ENCODE results near the gene MTPN. TPM values are rescaled to one million over a fixed set of nuclear protein-coding genes. Genes with fewer than 3 reads are reported as not detected.

The MTPN gene
- total RNA-seq, 2 experiments from 2014 or later: 138 to 143 TPM

DNA sequence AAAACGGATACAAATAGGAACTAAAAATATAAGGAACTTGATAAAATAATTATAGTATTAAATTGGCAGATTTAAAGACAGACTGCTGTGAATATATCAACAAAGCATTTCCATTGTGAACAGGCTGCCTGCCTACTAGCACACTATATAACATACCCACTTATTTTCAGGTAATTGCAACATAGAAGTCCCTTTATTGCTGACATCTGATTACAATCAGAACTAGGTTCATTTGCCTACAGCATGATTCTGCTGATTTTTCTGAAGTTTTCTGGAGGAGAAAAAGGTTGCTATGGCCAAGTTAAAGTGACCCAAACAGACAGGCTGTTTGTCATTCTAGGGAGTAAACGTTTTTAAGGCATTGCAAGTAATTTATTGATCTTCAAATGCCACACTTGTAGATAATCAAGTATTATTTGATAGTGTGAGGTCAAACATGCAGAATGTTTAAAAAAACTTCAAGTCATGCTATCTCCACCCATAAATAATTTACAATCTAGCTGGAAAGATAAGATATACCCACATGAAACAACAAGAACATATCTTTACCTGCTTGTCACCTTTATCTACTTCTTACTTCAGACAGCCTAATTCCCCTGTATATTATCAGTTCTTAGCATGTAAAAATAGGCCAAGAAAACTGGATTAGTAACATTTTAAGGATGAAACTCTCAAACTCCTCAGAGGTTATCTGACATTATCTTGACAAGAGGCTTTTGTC, 40.5 kb downstream of the MTPN start:
- no peak overlapping the region for H3K27ac Mint-ChIP-seq
- no peak for DNase-seq
- no peaks in the 10 kb centered on the region for H3K9me3 Mint-ChIP-seq
- no peak overlapping the region for H3K4me3 Mint-ChIP-seq
- no peaks in the 10 kb centered on the region for H3K27me3 Mint-ChIP-seq
- ChIA-PET CTCF (no interaction called here), POLR2A (no interaction called here)
- intact Hi-C loops (cut with micrococcal nuclease): no loop called here
- H3K4me1 Mint-ChIP-seq (ENCODE audit: low read depth): peaks cover 61% of the 10 kb centered on the region
- H3K36me3 Mint-ChIP-seq: no peaks in the 10 kb centered on the region

DNA sequence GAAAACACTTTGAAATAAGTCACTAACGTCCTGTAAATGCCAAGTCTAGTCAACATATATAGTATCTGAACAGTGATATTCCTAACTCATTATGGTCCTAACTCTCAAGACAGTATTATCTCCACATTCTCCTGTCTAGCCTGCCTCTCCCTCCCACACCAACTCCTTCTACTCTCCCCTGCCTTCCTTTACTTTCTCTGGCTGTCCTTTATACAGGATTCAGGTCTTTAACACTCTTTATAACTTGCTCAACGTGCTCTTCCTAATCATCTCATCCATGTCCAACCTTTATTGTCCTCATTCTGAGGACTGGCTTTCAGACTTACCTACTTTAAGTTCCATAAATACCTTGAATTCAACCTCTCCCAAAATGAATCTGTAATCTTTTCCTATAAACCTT, 42.5 kb downstream of the MTPN start:
- intact Hi-C loops (cut with micrococcal nuclease): no loop called here
- no peaks in the 10 kb centered on the region for H3K9me3 Mint-ChIP-seq
- peaks cover 56% of the 10 kb centered on the region for H3K4me1 Mint-ChIP-seq (ENCODE audit: low read depth)
- CTCF ChIA-PET: no interaction called here
- POLR2A ChIA-PET: no interaction called here
- H3K27me3 Mint-ChIP-seq: no peaks in the 10 kb centered on the region
- H3K27ac Mint-ChIP-seq: no peak overlapping the region
- no peak overlapping the region for H3K4me3 Mint-ChIP-seq
- peaks cover 7% of the 10 kb centered on the region for H3K36me3 Mint-ChIP-seq
- DNase-seq: no peak

DNA sequence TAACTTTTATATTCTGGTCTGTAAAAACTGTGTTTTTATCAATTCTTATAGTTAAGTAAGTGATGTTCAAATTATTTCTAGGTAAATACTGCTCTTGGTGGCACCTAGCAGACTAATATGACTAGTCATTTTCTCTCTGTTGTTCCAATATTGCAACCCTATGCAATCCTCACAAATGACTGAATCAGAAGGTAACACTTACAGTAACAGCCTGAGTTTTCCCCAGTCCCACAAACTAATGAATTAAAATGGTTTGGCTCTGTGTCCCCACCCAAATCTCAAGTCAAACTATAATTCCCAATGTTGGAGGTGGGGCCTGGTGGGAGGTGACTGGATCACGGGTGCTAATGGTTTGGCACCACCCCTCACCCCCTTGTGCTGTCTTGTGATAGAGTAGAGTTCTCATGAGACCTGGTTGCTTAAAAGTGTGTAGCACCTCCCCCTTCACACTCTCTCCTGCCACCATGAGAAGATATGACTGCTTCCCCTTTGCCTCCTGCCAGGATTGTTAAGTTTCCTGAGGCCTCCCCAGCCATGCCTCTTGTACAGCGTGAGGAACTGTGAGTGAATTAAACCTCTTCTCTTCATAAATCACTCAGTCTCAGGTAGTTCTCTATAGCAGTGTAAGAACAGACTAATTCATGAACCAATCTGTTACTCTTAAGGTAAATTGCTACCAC, 43.5 kb downstream of the MTPN start:
- Mint-ChIP-seq H3K4me1 (ENCODE audit: low read depth) (peaks cover 55% of the 10 kb centered on the region), H3K9me3 (no peaks in the 10 kb centered on the region), H3K36me3 (peaks cover 11% of the 10 kb centered on the region), H3K4me3 (no peak overlapping the region), H3K27me3 (no peaks in the 10 kb centered on the region), H3K27ac (peak overlapping the region; percentile 59)
- intact Hi-C loops (cut with micrococcal nuclease): no loop called here
- no peak for DNase-seq
- ChIA-PET POLR2A (no interaction called here), CTCF (interaction anchor here (2.6 kb wide), 1 partner anchor 132 kb away, joined by 7 read pairs; no protein-coding TSS in a partner anchor)

DNA sequence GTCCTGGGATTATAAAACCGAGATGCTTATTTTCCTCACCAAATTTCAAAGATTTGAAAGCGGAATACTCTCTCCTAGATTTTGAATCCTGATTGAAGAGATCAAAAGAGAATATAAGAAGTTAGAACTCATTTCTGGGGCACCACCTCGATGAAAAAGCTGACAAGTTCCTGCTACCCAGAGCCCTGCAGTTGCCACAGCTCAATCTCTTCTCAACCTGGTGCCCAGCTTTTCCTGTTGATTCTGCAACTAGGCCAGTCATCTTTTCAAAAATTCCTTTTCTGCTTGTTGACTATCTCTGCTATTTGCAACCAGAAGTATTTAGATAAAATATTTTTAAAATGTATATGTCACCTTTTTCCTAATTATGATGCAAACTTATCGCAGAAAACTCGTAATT, 45.0 kb downstream of the MTPN start:
- intact Hi-C loops (cut with micrococcal nuclease): no loop called here
- no peak for DNase-seq
- H3K27me3 Mint-ChIP-seq: no peaks in the 10 kb centered on the region
- ChIA-PET CTCF (interaction anchor here (2.6 kb wide), 1 partner anchor 131 kb away, joined by 7 read pairs; no protein-coding TSS in a partner anchor), POLR2A (no interaction called here)
- peaks cover 46% of the 10 kb centered on the region for H3K4me1 Mint-ChIP-seq (ENCODE audit: low read depth)
- H3K4me3 Mint-ChIP-seq: no peak overlapping the region
- H3K36me3 Mint-ChIP-seq: peaks cover 15% of the 10 kb centered on the region
- H3K27ac Mint-ChIP-seq: no peak overlapping the region
- H3K9me3 Mint-ChIP-seq: no peaks in the 10 kb centered on the region

DNA sequence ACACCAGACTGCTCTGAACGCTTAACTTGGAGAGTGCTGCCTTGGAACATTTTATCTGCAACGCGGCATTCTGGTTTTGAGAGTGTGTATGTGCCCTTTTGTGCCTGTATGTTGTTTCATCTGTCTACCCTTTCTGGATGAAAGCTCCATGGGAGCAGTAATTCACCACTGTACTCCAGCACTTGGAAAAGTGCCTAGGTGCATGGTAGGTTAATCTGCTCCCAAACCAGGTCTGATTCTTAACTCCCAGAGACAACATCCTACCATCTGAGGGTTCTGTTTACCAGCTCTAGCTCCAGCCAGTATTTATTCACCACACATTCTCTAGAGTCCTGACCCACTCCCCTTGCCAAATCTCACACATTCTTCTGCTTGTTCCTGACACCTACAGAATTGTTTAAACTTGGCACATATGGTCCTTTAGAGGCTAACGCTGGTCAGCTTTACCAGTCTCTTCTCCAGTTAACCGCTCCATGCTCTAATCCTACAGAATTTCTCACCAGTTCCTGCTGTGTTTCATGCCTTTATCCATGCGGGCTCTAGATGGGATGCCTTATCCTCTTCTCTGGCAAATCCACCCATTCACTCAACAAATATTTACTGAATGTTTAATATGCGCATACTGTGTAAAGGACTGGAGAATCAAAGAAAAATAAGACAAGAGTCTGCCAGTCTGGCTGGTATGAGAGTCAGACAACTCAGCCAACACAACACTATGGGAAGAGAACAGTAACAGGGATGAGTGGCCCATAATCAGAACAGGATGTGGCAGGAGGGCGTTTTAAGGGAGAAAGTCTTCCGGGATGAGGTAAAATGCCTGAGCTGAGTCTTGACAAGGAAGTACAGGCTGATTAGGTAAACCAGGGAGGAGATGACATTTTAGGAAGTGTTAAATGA, 46.3 kb downstream of the MTPN start:
- Mint-ChIP-seq H3K27ac (no peak overlapping the region), H3K4me3 (no peak overlapping the region), H3K9me3 (no peaks in the 10 kb centered on the region), H3K36me3 (peaks cover 19% of the 10 kb centered on the region), H3K27me3 (no peaks in the 10 kb centered on the region), H3K4me1 (ENCODE audit: low read depth) (peaks cover 37% of the 10 kb centered on the region)
- CTCF ChIA-PET: no interaction called here
- DNase-seq: no peak
- intact Hi-C loops (cut with micrococcal nuclease): no loop called here
- POLR2A ChIA-PET: no interaction called here

DNA sequence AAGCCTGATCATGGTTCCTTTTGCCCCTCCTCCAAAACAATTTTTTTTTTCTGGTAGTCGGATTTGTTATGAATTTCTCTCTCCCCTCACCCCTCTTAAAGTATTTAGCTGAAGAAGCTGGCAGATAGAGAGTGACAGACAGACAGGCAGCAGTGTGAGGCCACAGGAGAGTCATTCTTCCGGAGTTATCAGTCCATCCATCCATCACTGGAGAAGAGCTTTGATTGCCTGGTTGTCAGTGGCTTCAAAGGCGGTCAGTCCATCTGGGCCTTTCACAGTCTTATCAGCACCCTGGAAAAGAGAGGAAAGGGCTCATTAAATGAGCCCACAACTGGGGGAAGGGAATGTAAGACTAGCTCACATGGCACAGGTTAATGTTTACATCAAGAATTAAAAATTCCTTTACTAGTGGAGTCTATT, 47.4 kb downstream of the MTPN start:
- POLR2A ChIA-PET: interaction anchor here (0.6 kb wide), 1 partner anchor 8 kb away, joined by 3 read pairs; no protein-coding TSS in a partner anchor
- no peak overlapping the region for H3K27ac Mint-ChIP-seq
- no peaks in the 10 kb centered on the region for H3K9me3 Mint-ChIP-seq
- H3K4me1 Mint-ChIP-seq (ENCODE audit: low read depth): peaks cover 31% of the 10 kb centered on the region
- H3K27me3 Mint-ChIP-seq: no peaks in the 10 kb centered on the region
- peaks cover 19% of the 10 kb centered on the region for H3K36me3 Mint-ChIP-seq
- intact Hi-C loops (cut with micrococcal nuclease): no loop called here
- no peak overlapping the region for H3K4me3 Mint-ChIP-seq
- CTCF ChIA-PET: interaction anchor here (1.6 kb wide), 1 partner anchor 129 kb away, joined by 4 read pairs; no protein-coding TSS in a partner anchor
- no peak for DNase-seq

DNA sequence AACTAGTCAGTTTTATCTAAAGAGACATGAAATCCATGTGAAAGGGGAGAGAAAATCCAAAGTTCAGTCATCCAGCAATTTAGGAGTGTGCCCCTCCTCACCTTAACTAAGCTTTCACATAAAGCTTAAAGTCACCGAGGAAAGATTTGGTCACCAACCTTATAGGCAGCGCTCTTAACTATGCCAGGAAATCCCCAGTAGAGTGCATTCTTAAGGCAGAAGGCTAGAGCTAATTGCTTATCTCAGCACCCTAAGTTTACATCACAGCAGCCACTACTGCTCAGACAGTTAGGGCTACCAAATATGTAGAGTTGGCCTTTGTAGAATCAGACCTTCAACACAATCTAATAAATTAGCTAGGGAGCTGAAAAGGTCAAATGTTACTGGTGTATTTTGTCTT, 47.9 kb downstream of the MTPN start:
- Mint-ChIP-seq H3K36me3 (peaks cover 19% of the 10 kb centered on the region), H3K4me3 (no peak overlapping the region), H3K9me3 (no peaks in the 10 kb centered on the region), H3K27me3 (no peaks in the 10 kb centered on the region), H3K27ac (no peak overlapping the region), H3K4me1 (ENCODE audit: low read depth) (peaks cover 28% of the 10 kb centered on the region)
- DNase-seq: no peak
- ChIA-PET CTCF (interaction anchor here (1.2 to 1.6 kb wide), 2 partner anchors 129 to 135 kb away, joined by 3 to 4 read pairs; no protein-coding TSS in a partner anchor), POLR2A (interaction anchor here (0.6 kb wide), 1 partner anchor 8 kb away, joined by 3 read pairs; no protein-coding TSS in a partner anchor)
- intact Hi-C loops (cut with micrococcal nuclease): no loop called here

DNA sequence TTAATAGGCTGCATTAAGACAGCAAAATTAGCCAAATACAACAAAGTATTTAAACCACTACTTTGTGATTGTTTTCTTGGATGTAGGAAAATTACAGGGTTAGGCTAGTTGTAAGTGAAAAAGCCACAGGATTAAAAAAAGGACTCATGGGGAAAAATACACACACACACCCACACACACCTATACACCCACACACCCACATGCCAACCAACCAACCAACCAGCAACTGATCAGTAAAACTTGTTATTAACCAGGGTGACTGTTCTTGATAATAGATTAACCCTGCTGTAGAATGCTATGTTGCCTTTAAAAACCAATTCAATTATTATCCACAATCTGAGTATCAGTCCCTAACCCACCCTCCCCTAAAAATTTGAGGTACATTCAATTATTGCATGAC, 49.0 kb downstream of the MTPN start:
- Mint-ChIP-seq H3K27ac (no peak overlapping the region), H3K4me3 (no peak overlapping the region), H3K27me3 (no peaks in the 10 kb centered on the region), H3K36me3 (peaks cover 19% of the 10 kb centered on the region), H3K4me1 (ENCODE audit: low read depth) (peaks cover 19% of the 10 kb centered on the region), H3K9me3 (no peaks in the 10 kb centered on the region)
- ChIA-PET POLR2A (no interaction called here), CTCF (interaction anchor here (1.2 kb wide), 1 partner anchor 134 kb away, joined by 3 read pairs; no protein-coding TSS in a partner anchor)
- intact Hi-C loops (cut with micrococcal nuclease): no loop called here
- no peak for DNase-seq

DNA sequence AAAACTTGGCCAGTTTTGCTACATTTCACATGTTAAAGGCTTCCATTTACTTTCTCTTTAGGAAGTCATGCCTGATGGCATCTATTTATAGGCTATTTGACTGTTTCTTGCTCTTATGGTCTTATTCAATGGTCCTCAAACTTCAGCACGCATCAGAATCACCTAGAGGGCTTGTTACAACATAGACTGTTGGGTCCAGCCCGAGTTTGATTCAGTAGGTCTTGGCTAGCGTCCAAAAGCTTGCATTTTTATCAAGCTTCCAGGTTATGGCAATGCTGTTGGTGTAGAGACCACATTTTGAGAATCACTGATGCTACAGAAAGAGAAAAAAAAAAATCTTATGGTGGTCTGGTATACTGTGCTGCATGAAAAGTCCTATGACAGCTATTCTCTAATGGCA, 51.9 kb downstream of the MTPN start:
- Mint-ChIP-seq H3K4me1 (ENCODE audit: low read depth) (peaks cover 13% of the 10 kb centered on the region), H3K36me3 (peaks cover 21% of the 10 kb centered on the region), H3K4me3 (no peak overlapping the region), H3K9me3 (peaks cover 4% of the 10 kb centered on the region), H3K27ac (no peak overlapping the region), H3K27me3 (no peaks in the 10 kb centered on the region)
- CTCF ChIA-PET: no interaction called here
- intact Hi-C loops (cut with micrococcal nuclease): no loop called here
- DNase-seq: no peak
- POLR2A ChIA-PET: no interaction called here

DNA sequence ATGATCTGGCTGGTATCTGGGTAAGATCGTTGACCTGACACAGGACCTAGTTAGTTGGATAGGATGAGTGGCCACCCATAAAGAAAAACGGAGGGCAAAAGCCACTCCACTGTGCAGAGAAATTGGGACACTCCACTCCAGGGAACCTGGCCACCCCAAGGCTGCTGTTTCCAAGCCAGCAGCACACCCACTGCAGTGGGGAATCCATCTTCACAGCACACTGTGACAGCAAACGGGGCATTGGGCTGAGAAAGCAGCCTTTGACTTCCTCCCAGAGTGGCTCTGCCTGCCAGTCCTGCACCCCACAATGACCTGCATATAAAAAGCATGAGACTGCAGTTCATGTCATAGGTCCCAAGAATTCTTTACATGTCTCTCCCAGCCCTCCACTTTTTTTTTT, 52.9 kb downstream of the MTPN start:
- H3K4me3 Mint-ChIP-seq: no peak overlapping the region
- peaks cover 4% of the 10 kb centered on the region for H3K9me3 Mint-ChIP-seq
- H3K27ac Mint-ChIP-seq: no peak overlapping the region
- no peaks in the 10 kb centered on the region for H3K27me3 Mint-ChIP-seq
- no peak for DNase-seq
- ChIA-PET CTCF (no interaction called here), POLR2A (no interaction called here)
- H3K4me1 Mint-ChIP-seq (ENCODE audit: low read depth): peaks cover 6% of the 10 kb centered on the region
- intact Hi-C loops (cut with micrococcal nuclease): no loop called here
- peaks cover 15% of the 10 kb centered on the region for H3K36me3 Mint-ChIP-seq

DNA sequence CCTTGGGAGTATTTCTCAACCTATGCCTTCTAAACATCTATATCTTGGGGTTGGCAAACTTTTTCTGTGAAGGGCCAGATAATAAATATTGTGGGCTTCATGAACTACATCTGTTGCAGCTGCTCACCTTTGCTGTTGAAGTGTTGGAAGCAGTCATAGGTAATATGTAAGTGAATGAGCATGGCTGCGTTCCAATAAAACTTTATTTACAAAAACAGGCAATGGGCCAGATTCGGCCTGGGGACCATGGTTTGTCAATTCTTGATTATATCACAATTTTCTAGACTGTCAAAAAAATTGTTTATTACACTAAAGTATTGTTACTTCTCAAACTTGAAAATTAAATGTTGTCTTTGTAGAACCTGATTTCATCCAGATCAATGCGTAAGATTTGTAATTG, 54.9 kb downstream of the MTPN start:
- Mint-ChIP-seq H3K4me1 (ENCODE audit: low read depth) (no peaks in the 10 kb centered on the region), H3K9me3 (peaks cover 4% of the 10 kb centered on the region), H3K4me3 (no peak overlapping the region), H3K27ac (no peak overlapping the region), H3K27me3 (no peaks in the 10 kb centered on the region), H3K36me3 (peaks cover 12% of the 10 kb centered on the region)
- CTCF ChIA-PET: no interaction called here
- no peak for DNase-seq
- POLR2A ChIA-PET: no interaction called here
- intact Hi-C loops (cut with micrococcal nuclease): no loop called here

DNA sequence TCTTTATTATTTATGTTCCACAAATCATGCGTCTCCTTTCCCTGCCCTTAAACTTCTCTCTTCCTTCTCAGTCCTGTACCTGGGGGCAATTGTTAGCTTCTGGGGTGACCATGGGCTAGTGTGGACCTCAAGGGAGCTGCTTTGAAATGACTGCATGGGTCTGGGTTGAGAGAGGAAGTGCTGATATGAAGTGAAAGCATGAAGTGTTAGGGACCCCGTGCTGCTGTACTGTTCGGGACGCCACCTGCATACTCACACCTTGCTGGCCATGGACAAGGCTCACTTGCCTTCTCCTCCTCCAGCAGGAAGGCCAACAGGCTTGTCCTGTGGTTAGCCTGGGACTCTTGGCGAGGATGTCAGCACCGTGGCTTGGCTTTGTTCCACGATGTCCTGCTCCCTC, 56.7 kb downstream of the MTPN start:
- Mint-ChIP-seq H3K36me3 (peaks cover 6% of the 10 kb centered on the region), H3K4me3 (no peak overlapping the region), H3K4me1 (ENCODE audit: low read depth) (no peaks in the 10 kb centered on the region), H3K9me3 (peaks cover 4% of the 10 kb centered on the region), H3K27me3 (no peaks in the 10 kb centered on the region), H3K27ac (no peak overlapping the region)
- POLR2A ChIA-PET: no interaction called here
- CTCF ChIA-PET: no interaction called here
- intact Hi-C loops (cut with micrococcal nuclease): no loop called here
- no peak for DNase-seq
